Measurements from ENCODE around the gene PLEKHA8.
A peak's percentile ranks its signal among the peaks of the same experiment; 100 is the strongest.

PLEKHA8 gene

GRCh38 chr7:30028216-30028748 lies at the start of gene PLEKHA8:
Gene PLEKHA8, plus strand, starts transcription at chr7:30028412. Its CDS starts 351 bp downstream, at chr7:30028763.
- Histone ChIP-seq H4K20me1 (ENCODE audit: control insufficient read depth, insufficient read depth, low read depth, low read length) (0 out of 2 replicates have a peak, but pooled peaks cover 4% of the 10 kb centered on the region), H3K9me2 (replicated peaks; ENCODE audit: control insufficient read depth, low read length) (no peaks in the 10 kb centered on the region), H3K27me3 (ENCODE audit: control insufficient read depth, low read length) (no peaks in the 10 kb centered on the region), H3K9me3 (ENCODE audit: control insufficient read depth, insufficient read depth, low read length) (no peaks in the 10 kb centered on the region), H3K4me3 (ENCODE audit: low read length) (peak within 1 kb of the TSS; percentile 89), H3K36me3 (ENCODE audit: control insufficient read depth, low read length) (peaks cover 11% of the 10 kb centered on the region), H3K4me2 (ENCODE audit: low read length) (peak within 1 kb of the TSS; percentile 83), H3K27ac (ENCODE audit: low read depth, low read length) (peak within 1 kb of the TSS; percentile 73), H3K79me2 (ENCODE audit: control insufficient read depth, low read length) (peaks cover 77% of the 10 kb centered on the region), H3K4me1 (ENCODE audit: control insufficient read depth, low read length) (peaks cover 57% of the 10 kb centered on the region), H3F3A (ENCODE audit: control insufficient read depth, insufficient read depth) (peaks cover 8% of the 10 kb centered on the region)
- TF ChIP-seq EZH2phosphoT487 (IDR thresholded peaks at IDR 0.05; ENCODE audit: borderline replicate concordance, low read length): no peak
- TF ChIP-seq, protein P1, sequence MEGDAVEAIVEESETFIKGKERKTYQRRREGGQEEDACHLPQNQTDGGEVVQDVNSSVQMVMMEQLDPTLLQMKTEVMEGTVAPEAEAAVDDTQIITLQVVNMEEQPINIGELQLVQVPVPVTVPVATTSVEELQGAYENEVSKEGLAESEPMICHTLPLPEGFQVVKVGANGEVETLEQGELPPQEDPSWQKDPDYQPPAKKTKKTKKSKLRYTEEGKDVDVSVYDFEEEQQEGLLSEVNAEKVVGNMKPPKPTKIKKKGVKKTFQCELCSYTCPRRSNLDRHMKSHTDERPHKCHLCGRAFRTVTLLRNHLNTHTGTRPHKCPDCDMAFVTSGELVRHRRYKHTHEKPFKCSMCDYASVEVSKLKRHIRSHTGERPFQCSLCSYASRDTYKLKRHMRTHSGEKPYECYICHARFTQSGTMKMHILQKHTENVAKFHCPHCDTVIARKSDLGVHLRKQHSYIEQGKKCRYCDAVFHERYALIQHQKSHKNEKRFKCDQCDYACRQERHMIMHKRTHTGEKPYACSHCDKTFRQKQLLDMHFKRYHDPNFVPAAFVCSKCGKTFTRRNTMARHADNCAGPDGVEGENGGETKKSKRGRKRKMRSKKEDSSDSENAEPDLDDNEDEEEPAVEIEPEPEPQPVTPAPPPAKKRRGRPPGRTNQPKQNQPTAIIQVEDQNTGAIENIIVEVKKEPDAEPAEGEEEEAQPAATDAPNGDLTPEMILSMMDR (IDR thresholded peaks at IDR 0.05; ENCODE audit: low read depth, low read length, poor library complexity, severe bottlenecking): no peak

- TF ChIP-seq, protein P1 (IDR thresholded peaks at IDR 0.05; ENCODE audit: low read depth, low read length, poor library complexity, severe bottlenecking): no peak
- TF ChIP-seq EZH2phosphoT487 (IDR thresholded peaks at IDR 0.05; ENCODE audit: borderline replicate concordance, low read length): no peak
- Histone ChIP-seq H3K4me3 (ENCODE audit: low read length) (no peak overlapping the region), H3F3A (ENCODE audit: control insufficient read depth, insufficient read depth) (no peaks in the 10 kb centered on the region), H3K36me3 (ENCODE audit: control insufficient read depth, low read length) (0 out of 2 replicates have a peak, but pooled peaks cover 6% of the 10 kb centered on the region), H3K4me1 (ENCODE audit: control insufficient read depth, low read length) (peaks cover 9% of the 10 kb centered on the region), H3K79me2 (ENCODE audit: control insufficient read depth, low read length) (peaks cover 90% of the 10 kb centered on the region), H3K27me3 (ENCODE audit: control insufficient read depth, low read length) (no peaks in the 10 kb centered on the region), H3K4me2 (ENCODE audit: low read length) (no peak overlapping the region), H3K9me2 (replicated peaks; ENCODE audit: control insufficient read depth, low read length) (no peaks in the 10 kb centered on the region), H3K27ac (ENCODE audit: low read depth, low read length) (no peak overlapping the region), H4K20me1 (ENCODE audit: control insufficient read depth, insufficient read depth, low read depth, low read length) (peaks cover 8% of the 10 kb centered on the region), H3K9me3 (ENCODE audit: control insufficient read depth, insufficient read depth, low read length) (no peaks in the 10 kb centered on the region)
Measured at GRCh38 chr7:29980151-29980550, 48.1 kb upstream of the PLEKHA8 start.

- Histone ChIP-seq H3K27ac (ENCODE audit: low read depth, low read length) (peak overlapping the region; percentile 71), H4K20me1 (ENCODE audit: control insufficient read depth, insufficient read depth, low read depth, low read length) (peaks cover under 1% of the 10 kb centered on the region; the same call in 1 of the 2 replicates), H3K27me3 (ENCODE audit: control insufficient read depth, low read length) (no peaks in the 10 kb centered on the region), H3K9me3 (ENCODE audit: control insufficient read depth, insufficient read depth, low read length) (no peaks in the 10 kb centered on the region), H3K9me2 (replicated peaks; ENCODE audit: control insufficient read depth, low read length) (no peaks in the 10 kb centered on the region), H3K4me2 (ENCODE audit: low read length) (peak overlapping the region; percentile 70), H3K79me2 (ENCODE audit: control insufficient read depth, low read length) (peaks cover 75% of the 10 kb centered on the region), H3K4me3 (ENCODE audit: low read length) (peak overlapping the region; percentile 94), H3K4me1 (ENCODE audit: control insufficient read depth, low read length) (peaks cover 48% of the 10 kb centered on the region), H3K36me3 (ENCODE audit: control insufficient read depth, low read length) (0 out of 2 replicates have a peak, but pooled peaks cover 1% of the 10 kb centered on the region), H3F3A (ENCODE audit: control insufficient read depth, insufficient read depth) (peaks cover 34% of the 10 kb centered on the region)
- TF ChIP-seq EZH2phosphoT487 (IDR thresholded peaks at IDR 0.05; ENCODE audit: borderline replicate concordance, low read length): no peak
- TF ChIP-seq, protein P1 (IDR thresholded peaks at IDR 0.05; ENCODE audit: low read depth, low read length, poor library complexity, severe bottlenecking): no peak
Measured at GRCh38 chr7:29987083-29987482, 41.1 kb upstream of the PLEKHA8 start.

Measured in DOHH2 (cell line).